Colonic mucosa (tissue), 4 donors: Measurements from ENCODE around the gene XXYLT1. TPM values are rescaled to one million over a fixed set of nuclear protein-coding genes. Genes with fewer than 3 reads are reported as not detected.
"Not testable (repeated sequence)": the region's sequence is repeated elsewhere in the genome, so short reads cannot be mapped to it uniquely, and the experiment has no call there.

Experiments used
- DNase-seq: peaks from one replicate; pipeline ENCODE4 v3.0.0-alpha.2; 2020
- H3K27ac ChIP-seq: fragments of 200-600 bp; one replicate; pipeline ENCODE4 v1.8.0; 2021
- H3K27me3 ChIP-seq: fragments of 200-600 bp; one replicate; pipeline ENCODE4 v1.8.0; 2021
- H3K36me3 ChIP-seq: fragments of 200-600 bp; one replicate; pipeline ENCODE4 v1.8.0; 2021
- H3K4me1 ChIP-seq: fragments of 200-600 bp; one replicate; pipeline ENCODE4 v1.8.0; 2021; ENCODE audit warnings: mild to moderate bottlenecking
- H3K4me3 ChIP-seq: fragments of 200-600 bp; one replicate; pipeline ENCODE4 v1.8.0; 2021
- H3K9ac ChIP-seq, 2 donors: one replicate each; pipeline ENCODE4 v1.7.0; 2013; ENCODE audit warnings: control low read depth in 2 of 2, low read depth in 2 of 2, low read length in 2 of 2
- H3K9me3 ChIP-seq: fragments of 200-600 bp; one replicate; pipeline ENCODE4 v1.8.0; 2021
- intact Hi-C: fragments of 100-400 bp; cut with DNase I; formaldehyde crosslinking; loops from one replicate; pipeline ENCODE4 v1.14.1; 2022
- total RNA-seq, 2 donors: library from RNA; stranded (reverse); fragmentation: NEBNext Ultra II Directional in 1 of 2; extraction: Animal tissue kit (Norgen Biotek cat#: 25700) in 1 of 2; gene quantifications; one replicate each; pipeline ENCODE4 v1.2.1, GENCODE V29; 2021
- TF ChIP-seq, protein P1 (sequence below): fragments of 200-600 bp; IDR thresholded peaks from one replicate; pipeline ENCODE4 v1.8.0; 2022; ENCODE audit warnings: antibody characterized with exemption, mild to moderate bottlenecking
- donor health status: healthy.
- donor health status: DM: no; HTN: no; CAD: no.
- donor health status: DM: no; HTN: no; CAD: no.

The XXYLT1 gene
- total RNA-seq, 2 donors from 2014 or later = 8.3 to 10.9 TPM

DNA sequence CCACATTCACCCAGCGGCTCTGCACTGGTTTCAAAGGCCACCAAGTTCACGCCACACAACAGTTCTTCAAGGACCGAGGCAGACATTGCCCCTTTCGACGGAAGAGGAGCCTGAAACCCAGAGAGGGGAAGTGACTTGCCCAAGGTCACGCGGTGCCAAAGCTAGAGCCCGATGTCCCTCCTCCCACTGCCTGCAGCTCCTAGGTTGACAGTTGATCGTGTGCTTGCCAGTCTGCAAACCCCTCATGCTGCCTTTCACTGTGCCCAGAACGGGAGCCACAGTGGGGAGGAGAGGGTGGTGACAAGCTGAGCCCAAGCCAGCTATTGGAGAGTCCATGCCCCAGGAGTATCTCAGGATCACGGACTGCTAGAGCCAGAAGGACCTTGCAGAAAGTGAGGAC is 230.9 kb downstream of the XXYLT1 start:
- Histone ChIP-seq H3K27me3 (no peaks in the 10 kb centered on the region), H3K9me3 (no peaks in the 10 kb centered on the region), H3K36me3 (no peaks in the 10 kb centered on the region), H3K4me3 (no peak overlapping the region), H3K27ac (no peak overlapping the region), H3K4me1 (no peaks in the 10 kb centered on the region), H3K9ac (no peak overlapping the region)
- intact Hi-C loops = no loop called here
- DNase-seq = no peak
- TF ChIP-seq, protein P1, sequence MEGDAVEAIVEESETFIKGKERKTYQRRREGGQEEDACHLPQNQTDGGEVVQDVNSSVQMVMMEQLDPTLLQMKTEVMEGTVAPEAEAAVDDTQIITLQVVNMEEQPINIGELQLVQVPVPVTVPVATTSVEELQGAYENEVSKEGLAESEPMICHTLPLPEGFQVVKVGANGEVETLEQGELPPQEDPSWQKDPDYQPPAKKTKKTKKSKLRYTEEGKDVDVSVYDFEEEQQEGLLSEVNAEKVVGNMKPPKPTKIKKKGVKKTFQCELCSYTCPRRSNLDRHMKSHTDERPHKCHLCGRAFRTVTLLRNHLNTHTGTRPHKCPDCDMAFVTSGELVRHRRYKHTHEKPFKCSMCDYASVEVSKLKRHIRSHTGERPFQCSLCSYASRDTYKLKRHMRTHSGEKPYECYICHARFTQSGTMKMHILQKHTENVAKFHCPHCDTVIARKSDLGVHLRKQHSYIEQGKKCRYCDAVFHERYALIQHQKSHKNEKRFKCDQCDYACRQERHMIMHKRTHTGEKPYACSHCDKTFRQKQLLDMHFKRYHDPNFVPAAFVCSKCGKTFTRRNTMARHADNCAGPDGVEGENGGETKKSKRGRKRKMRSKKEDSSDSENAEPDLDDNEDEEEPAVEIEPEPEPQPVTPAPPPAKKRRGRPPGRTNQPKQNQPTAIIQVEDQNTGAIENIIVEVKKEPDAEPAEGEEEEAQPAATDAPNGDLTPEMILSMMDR = no peak

DNA sequence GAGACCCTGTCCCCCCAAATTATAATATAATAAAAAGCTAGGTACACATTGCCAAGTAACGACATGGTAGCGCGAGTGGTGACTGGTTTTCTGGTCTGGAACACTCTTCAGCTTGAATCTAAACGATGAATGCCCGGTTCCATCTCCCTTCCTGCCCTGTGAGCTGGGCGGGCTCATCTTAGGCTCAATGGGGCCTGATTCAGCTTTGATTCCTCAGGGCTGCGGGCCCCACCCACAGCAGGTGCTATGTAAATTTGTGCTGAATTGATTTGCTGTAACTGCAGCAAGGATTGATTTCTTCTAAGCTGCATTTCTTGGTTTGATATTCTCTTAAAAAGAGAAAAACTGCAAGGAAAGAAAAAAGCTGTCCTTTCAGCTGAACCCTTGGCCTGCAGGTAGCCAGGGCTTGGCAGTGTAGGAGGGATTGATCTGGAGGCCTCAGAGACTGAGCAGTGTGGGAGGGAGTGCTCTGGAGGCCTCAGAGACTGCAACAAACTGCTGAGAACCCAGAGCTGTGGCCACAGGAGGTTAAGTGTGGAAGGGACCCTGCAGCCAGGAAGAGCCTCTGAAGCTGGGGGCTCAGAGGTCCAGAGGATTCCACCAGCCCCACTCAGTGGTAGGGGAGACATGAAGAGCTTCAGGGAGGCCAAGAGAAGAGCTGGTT is 231.6 kb downstream of the XXYLT1 start:
- intact Hi-C loops = no loop called here
- Histone ChIP-seq H3K4me1 (no peaks in the 10 kb centered on the region), H3K9ac (no peak overlapping the region), H3K9me3 (no peaks in the 10 kb centered on the region), H3K4me3 (no peak overlapping the region), H3K27me3 (no peaks in the 10 kb centered on the region), H3K36me3 (no peaks in the 10 kb centered on the region), H3K27ac (no peak overlapping the region)
- no peak for DNase-seq
- TF ChIP-seq, protein P1 = no peak

DNA sequence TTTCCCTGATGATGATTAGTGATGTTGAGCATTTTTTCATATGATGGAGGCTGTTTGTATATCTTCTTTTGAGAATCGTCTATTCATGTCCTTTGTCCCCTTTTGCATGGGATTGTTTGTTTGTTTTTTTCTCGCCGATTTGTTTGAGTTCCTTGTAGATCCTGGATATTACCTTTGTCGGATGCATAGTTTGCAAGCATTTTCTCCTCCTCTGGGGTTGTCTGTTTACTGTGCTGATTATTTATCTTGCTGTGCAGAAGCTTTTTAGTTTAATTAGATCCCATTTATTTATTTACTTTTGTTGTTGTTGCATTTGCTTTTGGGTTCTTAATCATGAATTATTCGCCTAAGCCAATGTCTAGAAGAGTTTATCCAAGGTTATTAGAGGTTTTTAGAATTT is 232.8 kb downstream of the XXYLT1 start:
- TF ChIP-seq, protein P1 = no peak
- H3K9ac ChIP-seq = no peak overlapping the region
- H3K27me3 ChIP-seq = no peaks in the 10 kb centered on the region
- H3K4me1 ChIP-seq = no peaks in the 10 kb centered on the region
- intact Hi-C loops = no loop called here
- DNase-seq = no peak
- no peaks in the 10 kb centered on the region for H3K36me3 ChIP-seq
- no peak overlapping the region for H3K27ac ChIP-seq
- no peaks in the 10 kb centered on the region for H3K9me3 ChIP-seq
- H3K4me3 ChIP-seq = no peak overlapping the region

DNA sequence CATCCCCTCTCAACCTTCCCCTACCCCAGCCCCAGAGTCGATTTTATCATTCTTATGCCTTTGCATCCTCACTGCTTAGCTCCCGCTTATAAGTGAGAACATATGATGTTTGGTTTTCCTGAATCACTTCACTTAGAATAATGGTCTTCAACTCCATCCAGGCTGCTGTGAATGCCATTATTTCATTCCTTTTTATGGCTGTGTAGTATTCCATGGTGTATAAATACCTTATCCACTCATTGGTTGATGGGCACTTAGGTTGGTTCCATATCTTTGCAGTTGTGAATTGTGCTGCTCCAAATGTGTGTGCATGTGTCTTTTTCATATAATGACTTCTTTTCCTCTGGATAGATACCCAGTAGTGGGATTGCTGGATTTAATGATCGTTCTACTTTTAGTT is 233.4 kb downstream of the XXYLT1 start:
- intact Hi-C loops, H3K4me3 ChIP-seq, H3K9ac ChIP-seq, H3K27me3 ChIP-seq, DNase-seq, H3K9me3 ChIP-seq, H3K4me1 ChIP-seq, H3K36me3 ChIP-seq, H3K27ac ChIP-seq: not testable (repeated sequence)

DNA sequence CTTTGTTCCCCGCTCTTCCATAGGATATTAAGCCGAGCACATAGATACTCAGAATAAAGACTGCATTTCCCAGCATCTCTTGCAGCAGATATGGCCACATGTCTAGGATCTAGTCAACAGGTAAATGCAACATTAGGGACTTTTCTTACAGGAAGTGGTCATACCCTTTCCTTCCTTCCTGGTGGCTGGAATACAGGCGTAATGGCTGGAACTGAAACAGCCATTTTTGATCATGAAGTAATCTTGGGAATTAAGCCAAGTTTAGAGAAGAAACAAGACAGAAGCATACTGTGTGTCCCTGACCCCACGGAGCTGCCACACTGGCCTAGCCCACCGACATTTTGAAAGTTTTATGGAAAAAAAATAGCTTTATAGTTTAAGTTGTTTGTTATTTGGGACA is 234.0 kb downstream of the XXYLT1 start:
- TF ChIP-seq, protein P1 = no peak
- no peaks in the 10 kb centered on the region for H3K27me3 ChIP-seq
- intact Hi-C loops = no loop called here

DNA sequence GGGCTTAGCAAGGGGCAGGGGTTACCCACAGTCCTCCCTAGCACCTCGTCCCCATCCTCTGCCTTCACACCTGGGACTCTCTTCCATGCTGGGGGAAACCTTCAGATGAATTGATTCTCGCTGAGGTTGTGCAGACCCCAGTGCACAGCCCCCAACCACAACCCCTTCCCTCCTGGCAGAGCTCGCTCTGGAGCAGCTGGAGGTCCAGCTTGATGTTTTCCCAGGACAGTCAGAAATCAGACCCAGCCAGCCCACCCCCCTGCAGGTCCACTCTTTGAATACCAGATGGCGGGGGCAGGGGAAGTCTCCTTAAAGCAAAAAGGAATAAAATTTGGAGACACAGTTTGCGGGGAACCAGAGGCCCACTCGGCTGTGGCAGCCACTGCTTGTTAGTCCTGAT is 234.4 kb downstream of the XXYLT1 start:
- DNase-seq = no peak
- intact Hi-C loops = no loop called here
- no peak overlapping the region for H3K27ac ChIP-seq
- H3K4me1 ChIP-seq = no peaks in the 10 kb centered on the region
- no peaks in the 10 kb centered on the region for H3K36me3 ChIP-seq
- TF ChIP-seq, protein P1 = no peak
- H3K9ac ChIP-seq = no peak overlapping the region
- H3K27me3 ChIP-seq = no peaks in the 10 kb centered on the region
- H3K9me3 ChIP-seq = no peaks in the 10 kb centered on the region
- H3K4me3 ChIP-seq = no peak overlapping the region

More for the DNA sequence above, 234.0 kb downstream of the XXYLT1 start:
- Histone ChIP-seq H3K9me3 (no peaks in the 10 kb centered on the region), H3K9ac (no peak overlapping the region), H3K36me3 (no peaks in the 10 kb centered on the region), H3K27ac (no peak overlapping the region), H3K4me1 (no peaks in the 10 kb centered on the region), H3K4me3 (no peak overlapping the region)
- no peak for DNase-seq
